ENCODE results near the gene HHAT. TPM values are rescaled to one million over a fixed set of nuclear protein-coding genes. Genes with fewer than 3 reads are reported as not detected.

The HHAT gene
- 10 to 100 TPM; 12.2 to 16.6 (median 15.5) TPM for polyA plus RNA-seq (ENCODE audit: insufficient read length in 4 of 4)

- peak; percentile 61 to 70 (median 68) for DNase-seq (ENCODE audit: low read depth in 4 of 4, low spot score in 3 of 4)
Observed at GRCh38 chr1:210328746-210329503, at the start of gene HHAT. Gene HHAT, plus strand, starts transcription at chr1:210328902. Its CDS starts 20,074 bp downstream, at chr1:210348976.

- DNase-seq (ENCODE audit: low read depth in 4 of 4, low spot score in 3 of 4): no peak
Observed at GRCh38 chr1:210280221-210280620, 48.5 kb upstream of the HHAT start.

GRCh38 chr1:210288116-210288515 is 40.6 kb upstream of the HHAT start:
- DNase-seq (ENCODE audit: low read depth in 4 of 4, low spot score in 3 of 4): no peak

- DNase-seq (ENCODE audit: low read depth in 4 of 4, low spot score in 3 of 4): no peak
Observed at GRCh38 chr1:210289248-210289647, 39.5 kb upstream of the HHAT start.

GRCh38 chr1:210291081-210291764 is 37.5 kb upstream of the HHAT start:
- no peak for DNase-seq (ENCODE audit: low read depth in 4 of 4, low spot score in 3 of 4)

- peak in 2 of 4 donors; percentile 20 to 28 for DNase-seq (ENCODE audit: low read depth in 4 of 4, low spot score in 3 of 4)
Observed at GRCh38 chr1:210291786-210292230, 36.9 kb upstream of the HHAT start.

- peak in 2 of 4 donors; percentile 28 to 37 for DNase-seq (ENCODE audit: low read depth in 4 of 4, low spot score in 3 of 4)
Observed at GRCh38 chr1:210292231-210292871, 36.4 kb upstream of the HHAT start.

GRCh38 chr1:210293171-210293607 is 35.5 kb upstream of the HHAT start:
- DNase-seq (ENCODE audit: low read depth in 4 of 4, low spot score in 3 of 4): no peak

GRCh38 chr1:210294999-210295745 is 33.5 kb upstream of the HHAT start:
- DNase-seq (ENCODE audit: low read depth in 4 of 4, low spot score in 3 of 4): no peak

- DNase-seq (ENCODE audit: low read depth in 4 of 4, low spot score in 3 of 4): no peak
Observed at GRCh38 chr1:210296682-210297081, 32.0 kb upstream of the HHAT start.

- DNase-seq (ENCODE audit: low read depth in 4 of 4, low spot score in 3 of 4): no peak
Observed at GRCh38 chr1:210298296-210298695, 30.4 kb upstream of the HHAT start.

- no peak for DNase-seq (ENCODE audit: low read depth in 4 of 4, low spot score in 3 of 4)
Observed at GRCh38 chr1:210298936-210299335, 29.8 kb upstream of the HHAT start.

- DNase-seq (ENCODE audit: low read depth in 4 of 4, low spot score in 3 of 4): no peak
Observed at GRCh38 chr1:210299501-210299900, 29.2 kb upstream of the HHAT start.

GRCh38 chr1:210300923-210301614 is 27.6 kb upstream of the HHAT start:
- DNase-seq (ENCODE audit: low read depth in 4 of 4, low spot score in 3 of 4): no peak

GRCh38 chr1:210301615-210302000 is 27.1 kb upstream of the HHAT start:
- no peak for DNase-seq (ENCODE audit: low read depth in 4 of 4, low spot score in 3 of 4)

- no peak for DNase-seq (ENCODE audit: low read depth in 4 of 4, low spot score in 3 of 4)
Observed at GRCh38 chr1:210302501-210302900, 26.2 kb upstream of the HHAT start.

GRCh38 chr1:210303391-210303790 is 25.3 kb upstream of the HHAT start:
- DNase-seq (ENCODE audit: low read depth in 4 of 4, low spot score in 3 of 4): no peak

- no peak for DNase-seq (ENCODE audit: low read depth in 4 of 4, low spot score in 3 of 4)
Observed at GRCh38 chr1:210310562-210311153, 18.0 kb upstream of the HHAT start.

- DNase-seq (ENCODE audit: low read depth in 4 of 4, low spot score in 3 of 4): no peak
Observed at GRCh38 chr1:210311726-210312493, 16.8 kb upstream of the HHAT start.
